T47D (cell line): ENCODE measurements around the gene TUBGCP6.
A peak's percentile ranks its signal among the peaks of the same experiment; 100 is the strongest.
"Not testable (repeated sequence)": the region's sequence is repeated elsewhere in the genome, so short reads cannot be mapped to it uniquely, and the experiment has no call there.

Experiments
- DNase-seq, 2 experiments: peaks; one replicate each; pipeline versions ENCODE4 v3.0.0 to v3.0.0-alpha.2; 2011 to 2012; ENCODE audit warnings: low read depth in 1 of 2, low spot score in 1 of 2
- JUND ChIP-seq: IDR thresholded peaks from 2 replicates; pipeline ENCODE4 v1.6.1; 2012; ENCODE audit warnings: low read depth
- in situ Hi-C: cut with HindIII; loops from 2 replicates; pipeline ENCODE4 v1.10.0; 2016; ENCODE audit warnings: low sequenced_read_pairs, low pct_unique_long_range_greater_than_20kb

Gene TUBGCP6

DNA sequence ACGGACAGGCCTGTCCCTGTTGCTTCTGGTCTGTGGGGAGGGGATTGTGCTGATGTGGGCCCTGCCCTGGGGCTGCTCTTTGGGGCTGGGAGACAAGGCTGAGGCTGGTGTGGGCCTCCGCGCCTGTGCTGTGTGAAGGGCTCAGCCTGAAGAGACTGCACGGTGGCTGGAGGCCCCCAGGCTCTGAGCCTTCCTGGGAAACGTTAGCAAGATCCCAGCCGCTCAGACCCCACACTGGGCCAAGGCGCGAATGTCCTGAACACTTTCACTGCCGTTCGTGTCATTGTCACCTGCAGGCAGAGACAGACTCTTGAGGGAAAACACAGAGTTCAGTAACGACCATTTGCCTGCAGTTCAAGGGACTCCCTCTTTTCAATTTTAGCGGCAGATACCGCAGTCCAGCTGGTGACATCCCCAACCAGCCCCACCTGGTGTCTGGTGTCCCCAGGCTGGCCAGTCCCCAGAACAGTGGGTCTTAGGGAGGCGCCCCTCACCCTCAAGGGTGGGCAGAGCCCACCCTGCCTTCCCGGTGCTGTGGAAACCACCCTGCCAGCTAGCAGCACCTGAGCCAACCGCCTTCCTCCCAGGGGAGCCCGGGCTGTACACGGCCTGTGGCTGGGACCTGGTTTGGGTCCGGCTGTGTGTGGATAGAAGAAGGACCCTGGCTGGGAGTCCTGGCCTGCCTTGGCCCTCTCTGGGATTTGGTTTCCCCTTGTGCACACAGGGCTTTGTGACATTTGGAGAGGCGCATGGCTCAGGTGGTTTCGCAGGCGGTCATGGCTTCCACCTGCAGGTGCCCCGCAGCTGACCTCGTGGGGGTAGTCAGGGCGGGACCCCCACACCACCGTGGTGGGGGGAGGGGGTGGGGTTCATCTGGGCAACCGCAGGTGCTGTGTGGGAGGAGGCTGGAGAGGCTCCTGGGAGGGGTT is 68.6 kb downstream of the TUBGCP6 start:
- no peak for DNase-seq
- in situ Hi-C loops = no loop called here
- no peak for TF ChIP-seq JUND

DNA sequence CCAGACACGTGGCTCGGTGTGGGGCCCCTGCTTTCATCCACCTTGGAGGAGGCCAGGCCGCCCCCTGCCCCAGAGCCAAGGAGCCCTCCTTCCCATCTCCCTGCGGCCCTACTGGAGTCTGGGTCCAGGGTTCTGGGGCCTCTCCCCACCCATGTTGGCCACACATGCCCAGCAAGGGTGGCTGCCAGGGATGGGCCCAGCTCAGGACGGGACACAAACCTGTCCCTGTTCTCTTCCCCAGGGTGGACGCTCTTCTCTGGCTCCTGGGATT is 69.7 kb downstream of the TUBGCP6 start:
- no peak for TF ChIP-seq JUND
- in situ Hi-C loops = no loop called here

GRCh38 chr22:50174382-50175190 is 70.2 kb downstream of the TUBGCP6 start:
- in situ Hi-C loops = no loop called here
- no peak for DNase-seq
- TF ChIP-seq JUND = no peak

More for the DNA sequence above, 69.7 kb downstream of the TUBGCP6 start:
- no peak for DNase-seq

GRCh38 chr22:50173983-50174355 is 70.9 kb downstream of the TUBGCP6 start:
- no peak for TF ChIP-seq JUND
- no peak for DNase-seq
- in situ Hi-C loops = no loop called here

- in situ Hi-C loops = no loop called here
- no peak for DNase-seq
- TF ChIP-seq JUND = no peak
These were observed 71.4 kb downstream of the TUBGCP6 start for GRCh38 chr22:50173311-50173982.

GRCh38 chr22:50171965-50172421 is 72.8 kb downstream of the TUBGCP6 start:
- no peak for TF ChIP-seq JUND
- no peak for DNase-seq
- in situ Hi-C loops = no loop called here

DNA sequence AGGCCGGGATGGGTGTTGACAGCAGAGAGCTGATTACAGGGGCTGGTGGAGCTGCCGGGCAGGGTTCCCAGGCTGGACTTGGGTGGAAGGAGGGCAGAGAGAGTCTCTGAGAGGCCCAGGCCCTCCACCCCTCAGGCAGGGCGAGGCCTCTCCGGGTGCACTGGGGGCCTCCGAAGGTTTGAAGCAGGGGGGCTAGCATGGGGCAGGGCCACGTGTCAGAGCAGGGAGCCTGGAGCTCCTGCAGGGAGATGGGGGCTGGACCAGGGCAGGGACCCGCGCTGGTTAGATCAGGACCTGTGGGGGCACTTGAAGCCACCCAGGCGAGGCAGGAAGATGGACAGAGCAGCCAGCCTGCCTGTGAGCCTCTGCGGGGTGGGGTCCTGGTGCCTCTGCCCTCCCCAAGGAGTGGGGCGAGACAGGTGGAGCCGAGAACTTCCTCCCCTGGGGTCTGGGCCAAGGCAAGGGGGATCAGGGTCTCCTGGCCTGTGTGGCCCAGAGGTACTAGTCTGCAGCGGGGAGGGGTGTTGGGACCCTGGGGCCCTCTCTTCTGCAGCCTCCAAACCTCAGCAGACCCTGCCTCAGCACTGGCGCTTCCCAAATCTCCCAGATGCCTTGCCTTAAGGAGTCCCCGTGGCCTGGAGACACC is 73.4 kb downstream of the TUBGCP6 start:
- DNase-seq = no peak
- in situ Hi-C loops = no loop called here
- TF ChIP-seq JUND = no peak

DNA sequence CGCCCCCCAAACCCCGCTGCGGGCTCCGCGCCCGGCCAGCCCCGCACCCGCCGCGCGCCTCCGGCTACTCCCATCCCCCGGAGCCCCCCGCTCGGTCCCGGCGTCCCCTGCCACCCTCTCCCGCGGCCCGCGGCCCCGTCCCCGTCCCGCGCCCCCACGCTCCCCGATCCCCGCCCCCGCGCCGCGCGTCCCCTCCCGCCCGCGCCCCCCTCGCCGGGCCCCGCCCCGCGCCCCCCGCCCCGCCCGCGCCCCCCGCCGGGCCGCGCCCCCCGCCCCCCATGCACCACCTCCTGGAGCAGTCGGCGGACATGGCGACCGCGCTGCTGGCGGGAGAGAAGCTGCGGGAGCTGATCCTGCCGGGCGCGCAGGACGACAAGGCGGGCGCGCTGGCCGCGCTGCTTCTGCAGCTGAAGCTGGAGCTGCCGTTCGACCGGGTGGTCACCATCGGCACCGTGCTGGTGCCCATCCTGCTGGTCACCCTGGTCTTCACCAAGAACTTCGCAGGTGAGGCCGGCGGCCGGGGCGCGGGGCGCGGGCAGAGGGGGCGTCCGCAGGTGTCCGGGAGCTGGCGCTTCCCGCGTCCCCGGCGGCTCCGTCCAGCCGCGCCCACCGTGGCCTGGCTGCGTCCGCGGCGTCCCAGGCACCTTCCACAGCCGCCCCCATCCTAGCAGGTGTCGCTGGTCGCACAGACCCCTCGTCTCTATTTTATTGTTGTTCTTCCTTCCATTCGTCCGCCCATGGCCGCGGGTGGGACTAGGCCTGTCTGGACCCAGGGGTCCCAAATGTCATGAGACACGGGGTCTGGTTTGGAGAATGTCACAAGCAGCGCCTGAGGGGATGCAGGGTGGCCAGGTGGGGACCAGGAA is 74.1 kb downstream of the TUBGCP6 start, which contains the start of gene PANX2:
PANX2 (plus strand) TSS at position 279 of the 866 bp plus-strand sequence; CDS start at position 279, 0 bp downstream.
- no peak for TF ChIP-seq JUND
- no peak for DNase-seq
- in situ Hi-C loops = no loop called here

GRCh38 chr22:50169774-50170341 is 75.0 kb downstream of the TUBGCP6 start:
- peak in 1 of 2 experiments; percentile 38 for DNase-seq
- in situ Hi-C loops = no loop called here
- TF ChIP-seq JUND = no peak

DNA sequence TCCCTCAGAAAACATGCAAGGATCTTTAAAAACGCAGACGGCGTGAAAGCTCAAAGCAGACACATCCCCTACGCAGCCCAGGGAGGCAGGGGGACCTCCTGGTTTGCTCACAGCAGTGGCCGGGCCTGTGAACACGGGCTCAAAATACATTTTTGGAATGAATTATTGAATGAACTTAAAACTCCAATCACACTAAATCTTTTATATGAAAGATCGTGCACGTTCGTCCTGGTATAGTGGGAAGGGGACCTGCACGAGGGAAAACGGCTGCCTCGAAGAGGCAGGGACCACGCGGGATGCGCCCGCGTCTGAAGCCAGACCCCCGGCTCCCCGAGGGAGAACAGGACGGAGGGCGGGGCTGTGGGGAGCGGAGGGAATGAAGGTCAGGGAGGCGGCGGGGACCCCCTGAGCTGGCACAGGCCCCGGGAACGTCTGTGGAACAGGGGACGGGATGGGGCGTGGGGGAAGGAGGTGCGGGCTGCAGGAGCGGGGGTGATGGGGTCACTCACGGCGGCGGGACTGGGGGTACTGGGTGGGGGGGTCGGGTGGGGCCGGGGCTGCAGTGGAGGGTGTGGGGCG is 75.6 kb downstream of the TUBGCP6 start:
- TF ChIP-seq JUND = no peak
- no peak for DNase-seq
- in situ Hi-C loops = no loop called here

DNA sequence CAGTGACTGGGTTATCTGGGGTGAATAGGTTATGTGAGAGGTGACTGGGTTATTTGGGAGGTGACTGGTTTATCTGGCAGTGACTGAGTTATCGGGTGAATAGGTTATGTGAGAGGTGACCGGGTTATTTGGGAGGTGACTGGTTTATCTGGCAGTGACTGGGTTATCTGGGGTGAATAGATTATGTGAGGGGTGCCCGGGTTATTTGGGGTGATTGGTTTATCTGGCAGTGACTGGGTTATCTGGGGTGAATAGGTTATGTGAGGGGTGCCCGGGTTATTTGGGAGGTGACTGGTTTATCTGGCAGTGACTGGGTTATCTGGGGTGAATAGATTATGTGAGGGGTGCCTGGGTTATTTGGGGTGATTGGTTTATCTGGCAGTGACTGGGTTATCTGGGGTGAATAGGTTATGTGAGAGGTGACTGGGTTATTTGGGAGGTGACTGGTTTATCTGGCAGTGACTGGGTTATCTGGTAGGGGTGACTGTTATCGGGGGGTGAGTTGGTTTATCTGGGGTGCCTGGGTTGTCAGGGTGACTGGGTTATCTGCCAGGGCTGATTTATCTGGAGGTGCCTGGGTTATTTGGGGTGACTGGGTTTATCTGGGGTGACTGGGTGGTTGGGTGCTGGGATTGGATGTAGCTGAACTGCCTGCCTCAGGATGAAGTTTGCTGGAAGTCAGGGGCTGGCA is 76.2 kb downstream of the TUBGCP6 start:
- in situ Hi-C loops, DNase-seq: not testable (repeated sequence)
